K562 (cell line): ENCODE measurements around the gene PHKG2. TPM values are rescaled to one million over a fixed set of nuclear protein-coding genes. Genes with fewer than 3 reads are reported as not detected.

Experiments
- ATF3 ChIP-seq, 2 experiments: fragments of 450-650 bp in 1 of 2; sonication (generic) in 1 of 2; formaldehyde crosslinking in 1 of 2; IDR thresholded peaks in 1 of 2; conservative IDR thresholded peaks in 1 of 2; 2 replicates each; pipeline versions ENCODE4 v1.6.1 to v1.8.1; 2016 to 2023; ENCODE audit warnings: mild to moderate bottlenecking in 2 of 2, moderate library complexity in 2 of 2, inconsistent platforms in 1 of 2, missing genetic modification reagents in 1 of 2
- CHD1 ChIP-seq: fragments of 200-600 bp; sonication (generic); IDR thresholded peaks from one replicate; pipeline ENCODE4 v1.6.1; 2012; ENCODE audit warnings: mild to moderate bottlenecking, moderate library complexity, low read length, inconsistent platforms
- CREB1 ChIP-seq, 2 experiments: sonication (generic) in 1 of 2; formaldehyde crosslinking in 1 of 2; IDR thresholded peaks; 2 replicates each; pipeline versions ENCODE4 v1.6.1 to v1.8.0; 2012 to 2022; ENCODE audit warnings: inconsistent platforms in 1 of 2, mild to moderate bottlenecking in 1 of 2, missing genetic modification reagents in 1 of 2, moderate library complexity in 1 of 2
- IRF2 ChIP-seq: sonication (generic); formaldehyde crosslinking; IDR thresholded peaks from 2 replicates; pipeline ENCODE4 v1.8.1; 2022; ENCODE audit warnings: mild to moderate bottlenecking, missing genetic modification reagents
- PHF20 ChIP-seq: fragments of 450-650 bp; IDR thresholded peaks from 2 replicates; pipeline ENCODE4 v1.6.1; 2018; ENCODE audit not compliant: partially characterized antibody
- PHTF2 ChIP-seq: fragments of 250-450 bp; sonication (Bioruptor Pico); IDR thresholded peaks from 2 replicates; pipeline ENCODE4 v1.5.0; 2021; ENCODE audit warnings: mild to moderate bottlenecking
- RFX5 ChIP-seq: IDR thresholded peaks from 2 replicates; pipeline ENCODE4 v1.6.1; 2011; ENCODE audit warnings: low read depth, mild to moderate bottlenecking, improper control_type of control experiment, low read length
- SAFB ChIP-seq: fragments of 200-400 bp; formaldehyde crosslinking; IDR thresholded peaks from 2 replicates; pipeline ENCODE4 v1.6.1; 2017; ENCODE audit warnings: low read depth, low read length, borderline replicate concordance
- SP2 ChIP-seq: IDR thresholded peaks from 2 replicates; pipeline ENCODE4 v1.6.1; 2011; ENCODE audit warnings: mild to moderate bottlenecking, low read depth, low read length, moderate library complexity; ENCODE audit not compliant: poor library complexity, severe bottlenecking; ENCODE audit errors: extremely low read depth
- TAF7 ChIP-seq: fragments of 450-650 bp; IDR thresholded peaks from 2 replicates; pipeline ENCODE4 v1.6.1; 2016; ENCODE audit warnings: missing genetic modification characterization, missing compliant biosample characterization
- TAF9B ChIP-seq: fragments of 450-650 bp; IDR thresholded peaks from 2 replicates; pipeline ENCODE4 v1.6.1; 2018; ENCODE audit warnings: mild to moderate bottlenecking; ENCODE audit not compliant: partially characterized antibody
- TEAD2 ChIP-seq: fragments of 450-650 bp; IDR thresholded peaks from 2 replicates; pipeline ENCODE4 v1.6.1; 2016; ENCODE audit warnings: missing genetic modification characterization, control low read depth, missing compliant biosample characterization
- THRAP3 ChIP-seq: fragments of 450-650 bp; IDR thresholded peaks from 2 replicates; pipeline ENCODE4 v1.6.1; 2016; ENCODE audit warnings: mild to moderate bottlenecking, inconsistent platforms, borderline replicate concordance
- ZBTB1 ChIP-seq: sonication (generic); formaldehyde crosslinking; IDR thresholded peaks from 2 replicates; pipeline ENCODE4 v1.8.1; 2023; ENCODE audit warnings: missing genetic modification reagents, low read depth, mild to moderate bottlenecking, borderline replicate concordance
- ZNF24 ChIP-seq: fragments of 450-650 bp; IDR thresholded peaks from 2 replicates; pipeline ENCODE4 v1.6.1; 2016
- ZNF324 ChIP-seq: fragments of 250-450 bp; sonication (Bioruptor Pico); IDR thresholded peaks from 2 replicates; pipeline ENCODE4 v1.4.0; 2020; ENCODE audit warnings: mild to moderate bottlenecking
- ZNF589 ChIP-seq: fragments of 200-800 bp; sonication (Bioruptor generic); IDR thresholded peaks from 2 replicates; pipeline ENCODE4 v1.6.1; 2016; ENCODE audit warnings: low read depth, missing genetic modification characterization, missing compliant biosample characterization
- ZNF695 ChIP-seq: fragments of 450-650 bp; formaldehyde crosslinking; IDR thresholded peaks from 2 replicates; pipeline ENCODE4 v1.4.0; 2020; ENCODE audit warnings: mild to moderate bottlenecking, moderate library complexity
- polyA plus RNA-seq, 8 experiments: library from polyadenylated mRNA; depleted of rRNA in 4 of 8; stranded (reverse) in 5 of 8; unstranded in 3 of 8; fragments of >200 nt; fragmentation: Nextera tagmentation in 2 of 8; fragmentation: Illumina TruSeq in 1 of 8; extraction: Ambion mirVana in 2 of 8; extraction: Trizol in 1 of 8; gene quantifications; 2 replicates each; pipeline versions ENCODE4 v1.2.1 to v1.2.3, GENCODE V29; 2011 to 2014; ENCODE audit warnings: inconsistent platforms in 1 of 8, missing spikeins in 1 of 8
- total RNA-seq, 7 experiments: library from RNA; depleted of rRNA in 6 of 7; stranded (reverse); fragments of >200 nt in 6 of 7; fragmentation: Illumina TruSeq in 2 of 7; extraction: Trizol in 2 of 7; gene quantifications; 2 replicates each; pipeline versions ENCODE4 v1.2.1 to v1.2.3, GENCODE V29; 2011 to 2021; ENCODE audit warnings: low replicate concordance in 1 of 7
- TF ChIP-seq, protein P1 (sequence below): fragments of 250-450 bp; sonication (Bioruptor Pico); IDR thresholded peaks from 2 replicates; pipeline ENCODE4 v1.4.0; 2020
- TF ChIP-seq, protein P2 (sequence below): sonication (generic); formaldehyde crosslinking; IDR thresholded peaks from 2 replicates; pipeline ENCODE4 v1.4.0; 2020; ENCODE audit warnings: mild to moderate bottlenecking, missing genetic modification reagents
- TF ChIP-seq, protein P3 (sequence below): sonication (generic); formaldehyde crosslinking; IDR thresholded peaks from 2 replicates; pipeline ENCODE4 v1.9.0; 2022; ENCODE audit warnings: mild to moderate bottlenecking, missing genetic modification reagents
- TF ChIP-seq, protein P4 (sequence below): fragments of 450-650 bp; formaldehyde crosslinking; conservative IDR thresholded peaks from 2 replicates; pipeline ENCODE4 v1.4.0; 2022; ENCODE audit warnings: mild to moderate bottlenecking, missing genetic modification characterization

Gene PHKG2
- total and polyA plus RNA-seq, 9 of the 15 experiments (the other 6 are each of a cell fraction or from before 2014, with no cell fraction given) = 5.8 to 54.2 (median 30.7) TPM

GRCh38 chr16:30775392-30776188 lies 27.4 kb downstream of the PHKG2 start (continued):
- TF ChIP-seq ZNF24 (no peak; the same call in 1 of the 2 replicates), TEAD2 (tag) (no peak), TAF9B (no peak), ZBTB1 (peak; percentile 36; the same call in 1 of the 2 replicates), CHD1 (peak; percentile 66), RFX5 (no peak), ZNF695 (CRISPR knock-in tag) (no peak), PHTF2 (CRISPR knock-in tag) (no peak), TAF7 (peak; percentile 59; the same call in 1 of the 2 replicates), PHF20 (peak; percentile 48), ZNF324 (CRISPR knock-in tag) (0 out of 2 replicates have a peak, but pooled peaks have one; percentile 54), IRF2 (CRISPR knock-in tag) (no peak), THRAP3 (no peak), ATF3 (IDR thresholded peaks at IDR 0.05) (peak; percentile 93), ATF3 (CRISPR knock-in tag; conservative IDR thresholded peaks at IDR 0.05) (peak; percentile 69; the same call in 1 of the 2 replicates), SAFB (no peak), ZNF589 (peak; percentile 60; the same call in 1 of the 2 replicates), SP2 (no peak), CREB1 (IDR thresholded peaks at IDR 0.05) (peak; percentile 88), CREB1 (CRISPR knock-in tag; IDR thresholded peaks at IDR 0.05) (peak; percentile 82)
- TF ChIP-seq, protein P1, sequence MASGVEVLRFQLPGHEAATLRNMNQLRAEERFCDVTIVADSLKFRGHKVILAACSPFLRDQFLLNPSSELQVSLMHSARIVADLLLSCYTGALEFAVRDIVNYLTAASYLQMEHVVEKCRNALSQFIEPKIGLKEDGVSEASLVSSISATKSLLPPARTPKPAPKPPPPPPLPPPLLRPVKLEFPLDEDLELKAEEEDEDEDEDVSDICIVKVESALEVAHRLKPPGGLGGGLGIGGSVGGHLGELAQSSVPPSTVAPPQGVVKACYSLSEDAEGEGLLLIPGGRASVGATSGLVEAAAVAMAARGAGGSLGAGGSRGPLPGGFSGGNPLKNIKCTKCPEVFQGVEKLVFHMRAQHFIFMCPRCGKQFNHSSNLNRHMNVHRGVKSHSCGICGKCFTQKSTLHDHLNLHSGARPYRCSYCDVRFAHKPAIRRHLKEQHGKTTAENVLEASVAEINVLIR (CRISPR knock-in tag) = peak; percentile 42; the same call in 1 of the 2 replicates
- TF ChIP-seq, protein P2, sequence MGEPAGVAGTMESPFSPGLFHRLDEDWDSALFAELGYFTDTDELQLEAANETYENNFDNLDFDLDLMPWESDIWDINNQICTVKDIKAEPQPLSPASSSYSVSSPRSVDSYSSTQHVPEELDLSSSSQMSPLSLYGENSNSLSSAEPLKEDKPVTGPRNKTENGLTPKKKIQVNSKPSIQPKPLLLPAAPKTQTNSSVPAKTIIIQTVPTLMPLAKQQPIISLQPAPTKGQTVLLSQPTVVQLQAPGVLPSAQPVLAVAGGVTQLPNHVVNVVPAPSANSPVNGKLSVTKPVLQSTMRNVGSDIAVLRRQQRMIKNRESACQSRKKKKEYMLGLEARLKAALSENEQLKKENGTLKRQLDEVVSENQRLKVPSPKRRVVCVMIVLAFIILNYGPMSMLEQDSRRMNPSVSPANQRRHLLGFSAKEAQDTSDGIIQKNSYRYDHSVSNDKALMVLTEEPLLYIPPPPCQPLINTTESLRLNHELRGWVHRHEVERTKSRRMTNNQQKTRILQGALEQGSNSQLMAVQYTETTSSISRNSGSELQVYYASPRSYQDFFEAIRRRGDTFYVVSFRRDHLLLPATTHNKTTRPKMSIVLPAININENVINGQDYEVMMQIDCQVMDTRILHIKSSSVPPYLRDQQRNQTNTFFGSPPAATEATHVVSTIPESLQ (CRISPR knock-in tag) = peak; percentile 91; the same call in 1 of the 2 replicates
- TF ChIP-seq, protein P3, sequence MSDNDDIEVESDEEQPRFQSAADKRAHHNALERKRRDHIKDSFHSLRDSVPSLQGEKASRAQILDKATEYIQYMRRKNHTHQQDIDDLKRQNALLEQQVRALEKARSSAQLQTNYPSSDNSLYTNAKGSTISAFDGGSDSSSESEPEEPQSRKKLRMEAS (CRISPR knock-in tag) = peak; percentile 95
- TF ChIP-seq, protein P4, sequence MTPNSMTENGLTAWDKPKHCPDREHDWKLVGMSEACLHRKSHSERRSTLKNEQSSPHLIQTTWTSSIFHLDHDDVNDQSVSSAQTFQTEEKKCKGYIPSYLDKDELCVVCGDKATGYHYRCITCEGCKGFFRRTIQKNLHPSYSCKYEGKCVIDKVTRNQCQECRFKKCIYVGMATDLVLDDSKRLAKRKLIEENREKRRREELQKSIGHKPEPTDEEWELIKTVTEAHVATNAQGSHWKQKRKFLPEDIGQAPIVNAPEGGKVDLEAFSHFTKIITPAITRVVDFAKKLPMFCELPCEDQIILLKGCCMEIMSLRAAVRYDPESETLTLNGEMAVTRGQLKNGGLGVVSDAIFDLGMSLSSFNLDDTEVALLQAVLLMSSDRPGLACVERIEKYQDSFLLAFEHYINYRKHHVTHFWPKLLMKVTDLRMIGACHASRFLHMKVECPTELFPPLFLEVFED (CRISPR knock-in tag) = no peak
